Mesothelial cell of epicardium (in vitro differentiated cells): Measurements from ENCODE around the gene EDNRB. TPM values are rescaled to one million over a fixed set of nuclear protein-coding genes. Genes with fewer than 3 reads are reported as not detected.

Experiments used
- DNase-seq, 2 experiments: peaks; one replicate each; pipeline ENCODE4 v3.0.0; 2021; ENCODE audit warnings: low spot score in 2 of 2; ENCODE audit not compliant: unreplicated experiment in 2 of 2
- H3K27ac Mint-ChIP-seq: 2 replicates; pipeline ENCODE4 v1.8.0; 2021; ENCODE audit warnings: mixed read lengths
- H3K27me3 Mint-ChIP-seq: 2 replicates; pipeline ENCODE4 v1.8.0; 2021; ENCODE audit warnings: low read depth, mixed read lengths
- H3K36me3 Mint-ChIP-seq: 2 replicates; pipeline ENCODE4 v1.8.0; 2021; ENCODE audit warnings: mixed read lengths
- H3K4me1 Mint-ChIP-seq: 2 replicates; pipeline ENCODE4 v1.8.0; 2021; ENCODE audit warnings: mixed read lengths
- H3K4me3 Mint-ChIP-seq: 2 replicates; pipeline ENCODE4 v1.8.0; 2021; ENCODE audit warnings: mild to moderate bottlenecking, moderate library complexity, mixed read lengths
- H3K9me3 Mint-ChIP-seq: 2 replicates; pipeline ENCODE4 v1.8.0; 2021; ENCODE audit warnings: mixed read lengths
- total RNA-seq: library from RNA; stranded (reverse); gene quantifications from 3 replicates; pipeline ENCODE4 v1.2.1, GENCODE V29; 2021
- TF ChIP-seq, protein P1 (sequence below): fragments of 200-600 bp; sonication (generic); IDR thresholded peaks from one replicate; pipeline ENCODE4 v1.5.0; 2021; ENCODE audit warnings: antibody characterized with exemption; ENCODE audit not compliant: unreplicated experiment

The EDNRB gene
- total RNA-seq, 1 donor from 2014 or later: 3.2 TPM

DNA sequence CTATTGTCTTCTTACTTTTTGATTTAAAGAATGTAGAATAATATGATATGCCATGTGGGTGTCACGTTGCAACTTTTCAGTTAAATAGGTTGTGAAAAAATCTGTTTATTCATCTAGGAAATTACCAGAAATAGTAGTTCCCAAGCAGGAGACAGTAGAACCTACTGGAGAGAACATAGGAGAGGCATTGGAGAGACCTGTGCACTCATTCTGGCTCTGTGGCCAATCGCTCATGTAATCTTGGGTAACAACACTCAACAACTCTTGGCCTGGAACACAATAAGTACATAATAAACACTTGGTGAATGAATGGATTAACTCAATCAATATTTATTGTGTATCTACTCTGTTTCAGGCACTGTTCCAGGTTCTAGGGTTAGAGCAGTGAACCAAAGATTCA lies 35.3 kb downstream of the EDNRB start:
- Mint-ChIP-seq H3K36me3 (no peaks in the 10 kb centered on the region), H3K27ac (no peak overlapping the region)
- DNase-seq: no peak

DNA sequence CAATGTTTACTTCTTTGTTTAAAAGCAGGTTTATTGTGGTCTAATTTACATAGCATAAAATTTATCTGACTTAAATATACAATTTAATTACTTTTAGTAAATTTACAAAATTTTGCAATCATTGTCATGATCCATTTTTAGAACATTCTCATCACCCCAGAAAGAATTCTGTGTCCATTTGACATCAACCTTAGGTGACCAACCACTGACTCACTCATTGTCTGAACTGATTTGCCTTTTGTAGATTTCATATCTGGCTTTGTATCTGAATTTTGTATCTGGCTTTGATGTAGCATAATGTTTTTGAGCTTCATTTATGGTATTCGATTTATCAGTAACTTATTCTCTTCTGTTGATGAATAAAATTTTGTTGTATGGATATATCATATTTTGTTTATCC lies 40.4 kb downstream of the EDNRB start:
- TF ChIP-seq, protein P1, sequence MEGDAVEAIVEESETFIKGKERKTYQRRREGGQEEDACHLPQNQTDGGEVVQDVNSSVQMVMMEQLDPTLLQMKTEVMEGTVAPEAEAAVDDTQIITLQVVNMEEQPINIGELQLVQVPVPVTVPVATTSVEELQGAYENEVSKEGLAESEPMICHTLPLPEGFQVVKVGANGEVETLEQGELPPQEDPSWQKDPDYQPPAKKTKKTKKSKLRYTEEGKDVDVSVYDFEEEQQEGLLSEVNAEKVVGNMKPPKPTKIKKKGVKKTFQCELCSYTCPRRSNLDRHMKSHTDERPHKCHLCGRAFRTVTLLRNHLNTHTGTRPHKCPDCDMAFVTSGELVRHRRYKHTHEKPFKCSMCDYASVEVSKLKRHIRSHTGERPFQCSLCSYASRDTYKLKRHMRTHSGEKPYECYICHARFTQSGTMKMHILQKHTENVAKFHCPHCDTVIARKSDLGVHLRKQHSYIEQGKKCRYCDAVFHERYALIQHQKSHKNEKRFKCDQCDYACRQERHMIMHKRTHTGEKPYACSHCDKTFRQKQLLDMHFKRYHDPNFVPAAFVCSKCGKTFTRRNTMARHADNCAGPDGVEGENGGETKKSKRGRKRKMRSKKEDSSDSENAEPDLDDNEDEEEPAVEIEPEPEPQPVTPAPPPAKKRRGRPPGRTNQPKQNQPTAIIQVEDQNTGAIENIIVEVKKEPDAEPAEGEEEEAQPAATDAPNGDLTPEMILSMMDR: no peak
- H3K9me3 Mint-ChIP-seq: no peaks in the 10 kb centered on the region
- peaks cover 8% of the 10 kb centered on the region for H3K4me1 Mint-ChIP-seq
- H3K4me3 Mint-ChIP-seq: no peak overlapping the region
- no peak for DNase-seq
- no peaks in the 10 kb centered on the region for H3K36me3 Mint-ChIP-seq
- no peak overlapping the region for H3K27ac Mint-ChIP-seq
- no peaks in the 10 kb centered on the region for H3K27me3 Mint-ChIP-seq

More for the DNA sequence above, 35.3 kb downstream of the EDNRB start:
- Mint-ChIP-seq H3K9me3 (peaks cover 8% of the 10 kb centered on the region), H3K4me3 (no peak overlapping the region), H3K27me3 (no peaks in the 10 kb centered on the region), H3K4me1 (no peaks in the 10 kb centered on the region)
- TF ChIP-seq, protein P1: no peak

DNA sequence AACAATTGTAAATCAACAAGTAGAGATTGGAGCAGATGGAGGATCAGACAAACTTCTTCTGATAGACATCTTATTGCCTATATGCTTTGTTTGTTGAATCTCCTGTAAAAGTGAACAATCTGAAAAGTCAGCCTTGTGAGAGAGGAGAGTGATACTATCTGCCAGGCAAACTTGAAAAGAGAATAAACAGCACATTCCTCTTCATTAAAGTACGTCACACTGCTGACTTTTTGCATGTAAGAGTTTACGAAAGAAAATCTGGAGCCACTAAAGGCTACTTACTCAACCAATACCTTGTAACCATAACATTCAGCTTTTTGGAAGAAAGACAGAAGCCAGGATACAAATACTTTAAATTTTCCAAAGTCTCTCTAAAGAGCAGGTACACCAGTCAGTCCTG lies 42.5 kb downstream of the EDNRB start:
- TF ChIP-seq, protein P1: no peak
- H3K27ac Mint-ChIP-seq: peak overlapping the region; percentile 74
- no peak for DNase-seq
- peaks cover 11% of the 10 kb centered on the region for H3K4me1 Mint-ChIP-seq
- no peak overlapping the region for H3K4me3 Mint-ChIP-seq
- no peaks in the 10 kb centered on the region for H3K27me3 Mint-ChIP-seq
- no peaks in the 10 kb centered on the region for H3K9me3 Mint-ChIP-seq
- H3K36me3 Mint-ChIP-seq: no peaks in the 10 kb centered on the region

DNA sequence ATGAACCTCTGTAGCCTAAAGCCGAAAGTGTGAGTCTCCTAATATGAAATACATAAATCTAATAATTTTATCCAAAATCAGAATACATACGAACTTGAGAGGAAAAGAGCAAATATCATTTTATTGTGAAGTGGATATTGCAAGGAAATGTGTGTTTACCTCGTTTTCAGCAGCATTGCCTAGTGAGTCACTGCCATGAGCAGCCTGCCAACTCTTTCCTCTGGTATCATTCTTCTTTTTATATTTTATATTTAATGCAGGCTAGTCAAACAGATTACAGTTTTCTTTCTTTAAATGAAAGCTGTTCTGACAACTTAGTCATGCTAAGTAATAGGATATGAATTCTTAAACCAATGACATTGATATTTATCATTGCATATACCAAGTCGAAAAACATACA lies 44.2 kb downstream of the EDNRB start:
- no peak overlapping the region for H3K27ac Mint-ChIP-seq
- H3K9me3 Mint-ChIP-seq: no peaks in the 10 kb centered on the region
- no peaks in the 10 kb centered on the region for H3K27me3 Mint-ChIP-seq
- H3K4me1 Mint-ChIP-seq: peaks cover 14% of the 10 kb centered on the region
- no peak overlapping the region for H3K4me3 Mint-ChIP-seq
- no peaks in the 10 kb centered on the region for H3K36me3 Mint-ChIP-seq
- no peak for DNase-seq
- TF ChIP-seq, protein P1: no peak

DNA sequence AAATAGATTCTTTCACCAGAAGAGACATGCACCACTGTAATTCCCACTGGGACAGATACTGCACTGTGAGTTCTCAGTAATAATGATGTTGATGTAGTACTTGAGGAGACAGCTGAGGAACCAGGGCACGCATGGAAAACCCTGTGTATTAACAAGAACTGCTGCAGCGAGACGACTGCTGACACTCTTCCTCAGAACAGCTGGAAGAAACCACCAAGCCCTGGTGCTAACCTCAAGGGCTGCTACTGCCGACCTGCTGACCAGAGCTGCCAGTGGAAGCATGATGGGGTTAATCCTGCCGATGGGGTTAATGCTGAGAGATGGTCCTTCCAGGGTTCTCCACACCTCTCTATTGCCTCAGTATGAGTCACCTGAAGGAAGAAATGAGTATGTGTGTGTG lies 45.6 kb downstream of the EDNRB start:
- Mint-ChIP-seq H3K9me3 (peaks cover 9% of the 10 kb centered on the region), H3K36me3 (no peaks in the 10 kb centered on the region), H3K4me3 (no peak overlapping the region), H3K27me3 (no peaks in the 10 kb centered on the region), H3K4me1 (peaks cover 14% of the 10 kb centered on the region), H3K27ac (no peak overlapping the region)
- TF ChIP-seq, protein P1: no peak
- no peak for DNase-seq

DNA sequence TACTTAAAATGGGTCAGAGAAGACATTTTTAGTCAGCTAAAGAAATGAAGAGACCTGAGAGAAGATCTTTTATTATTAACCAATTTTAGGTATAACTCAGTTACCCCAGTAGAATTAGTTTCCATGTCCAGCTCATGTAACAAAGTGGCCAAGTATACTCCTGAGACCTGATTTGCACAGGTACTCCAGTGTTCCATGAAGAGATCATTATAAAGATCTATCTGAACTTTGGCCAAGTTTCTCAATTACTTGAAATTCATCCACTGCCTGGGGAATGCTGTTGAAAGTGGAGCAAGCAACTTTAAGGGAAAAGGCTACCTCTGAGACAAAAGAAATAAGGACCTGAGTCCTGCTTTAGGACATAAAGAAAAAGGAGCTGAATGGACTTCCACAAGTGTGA lies 47.0 kb downstream of the EDNRB start:
- Mint-ChIP-seq H3K4me1 (peaks cover 14% of the 10 kb centered on the region), H3K27me3 (no peaks in the 10 kb centered on the region), H3K27ac (no peak overlapping the region), H3K9me3 (peaks cover 18% of the 10 kb centered on the region), H3K36me3 (peaks cover 5% of the 10 kb centered on the region), H3K4me3 (no peak overlapping the region)
- no peak for DNase-seq
- TF ChIP-seq, protein P1: no peak
